HAP-1 (cell line): Measurements from ENCODE around the gene ZNF683.
"Not testable (repeated sequence)": the region's sequence is repeated elsewhere in the genome, so short reads cannot be mapped to it uniquely, and the experiment has no call there.

Experiments
- DNase-seq, 2 experiments: peaks; one replicate each; pipeline ENCODE4 v3.0.0-alpha.2; 2016 to 2020; ENCODE audit warnings: low spot score in 2 of 2
- H3K27me3 ChIP-seq: fragments of 250-450 bp; sonication (Bioruptor Pico); 2 replicates; pipeline ENCODE4 v1.5.1; 2020; ENCODE audit warnings: low read depth, mild to moderate bottlenecking, moderate library complexity
- H3K36me3 ChIP-seq: fragments of 250-450 bp; sonication (Bioruptor Pico); replicated peaks from 2 replicates; pipeline ENCODE4 v1.5.1; 2020; ENCODE audit warnings: mild to moderate bottlenecking
- H3K4me1 ChIP-seq: fragments of 250-450 bp; sonication (Bioruptor Pico); 2 replicates; pipeline ENCODE4 v1.5.1; 2020; ENCODE audit warnings: mild to moderate bottlenecking
- H3K4me3 ChIP-seq: fragments of 250-450 bp; sonication (Bioruptor Pico); 2 replicates; pipeline ENCODE4 v1.5.1; 2020; ENCODE audit warnings: mild to moderate bottlenecking, moderate library complexity
- H3K9me3 ChIP-seq: fragments of 250-450 bp; sonication (Bioruptor Pico); 2 replicates; pipeline ENCODE4 v1.5.1; 2020; ENCODE audit warnings: mild to moderate bottlenecking, moderate library complexity
- in situ Hi-C: fragments of 300-500 bp; cut with MboI; formaldehyde crosslinking; loops from 3 replicates; pipeline ENCODE4 v1.14.3; 2020; ENCODE audit warnings: low sequenced_read_pairs, inconsistent platforms, mixed read lengths

The ZNF683 gene

GRCh38 chr1:26403656-26404055 is 31.1 kb upstream of the ZNF683 start:
- no peak for DNase-seq
- no peaks in the 10 kb centered on the region; the same call in 1 of the 2 replicates for H3K4me1 ChIP-seq
- in situ Hi-C loops = no loop called here

GRCh38 chr1:26401891-26402290 is 29.3 kb upstream of the ZNF683 start:
- H3K9me3 ChIP-seq = no peaks in the 10 kb centered on the region
- H3K4me1 ChIP-seq = no peaks in the 10 kb centered on the region
- in situ Hi-C loops = no loop called here

More at GRCh38 chr1:26403656-26404055, 31.1 kb upstream of the ZNF683 start:
- Histone ChIP-seq H3K4me3 (no peak overlapping the region), H3K36me3 (no peaks in the 10 kb centered on the region), H3K9me3 (no peaks in the 10 kb centered on the region), H3K27me3 (peaks cover 12% of the 10 kb centered on the region)

GRCh38 chr1:26399034-26399433 is 26.5 kb upstream of the ZNF683 start:
- DNase-seq = no peak
- in situ Hi-C loops = no loop called here

More at GRCh38 chr1:26401891-26402290, 29.3 kb upstream of the ZNF683 start:
- no peak overlapping the region for H3K4me3 ChIP-seq
- no peaks in the 10 kb centered on the region for H3K36me3 ChIP-seq
- peaks cover 11% of the 10 kb centered on the region; the same call in 1 of the 2 replicates for H3K27me3 ChIP-seq
- no peak for DNase-seq

GRCh38 chr1:26395754-26396153 is 23.2 kb upstream of the ZNF683 start:
- H3K36me3 ChIP-seq = no peaks in the 10 kb centered on the region
- H3K27me3 ChIP-seq = no peaks in the 10 kb centered on the region
- H3K4me1 ChIP-seq = no peaks in the 10 kb centered on the region
- DNase-seq = no peak
- H3K4me3 ChIP-seq = no peak overlapping the region
- H3K9me3 ChIP-seq = no peaks in the 10 kb centered on the region
- in situ Hi-C loops = no loop called here

More at GRCh38 chr1:26399034-26399433, 26.5 kb upstream of the ZNF683 start:
- H3K36me3 ChIP-seq = no peaks in the 10 kb centered on the region
- H3K27me3 ChIP-seq = peaks cover 8% of the 10 kb centered on the region; the same call in 1 of the 2 replicates
- H3K4me3 ChIP-seq = no peak overlapping the region
- no peaks in the 10 kb centered on the region for H3K9me3 ChIP-seq
- no peaks in the 10 kb centered on the region for H3K4me1 ChIP-seq

- Histone ChIP-seq H3K9me3 (no peaks in the 10 kb centered on the region), H3K36me3 (no peaks in the 10 kb centered on the region), H3K27me3 (no peaks in the 10 kb centered on the region), H3K4me1 (no peaks in the 10 kb centered on the region), H3K4me3 (no peak overlapping the region)
- peak in 1 of 2 experiments; percentile 24 for DNase-seq
- in situ Hi-C loops = no loop called here
Observed at GRCh38 chr1:26391450-26391849, 18.9 kb upstream of the ZNF683 start.

- in situ Hi-C loops = no loop called here
- no peak overlapping the region for H3K4me3 ChIP-seq
- no peaks in the 10 kb centered on the region for H3K36me3 ChIP-seq
- DNase-seq = no peak
- H3K9me3 ChIP-seq = no peaks in the 10 kb centered on the region
- no peaks in the 10 kb centered on the region for H3K27me3 ChIP-seq
- no peaks in the 10 kb centered on the region for H3K4me1 ChIP-seq
Observed at GRCh38 chr1:26389604-26390247, 17.2 kb upstream of the ZNF683 start.

GRCh38 chr1:26388791-26389445 is 16.4 kb upstream of the ZNF683 start:
- H3K4me1 ChIP-seq = no peaks in the 10 kb centered on the region
- H3K36me3 ChIP-seq = no peaks in the 10 kb centered on the region
- no peak overlapping the region for H3K4me3 ChIP-seq
- no peaks in the 10 kb centered on the region for H3K27me3 ChIP-seq
- no peak for DNase-seq
- in situ Hi-C loops = no loop called here
- no peaks in the 10 kb centered on the region for H3K9me3 ChIP-seq

GRCh38 chr1:26387447-26387846 is 14.9 kb upstream of the ZNF683 start:
- H3K4me1 ChIP-seq = no peaks in the 10 kb centered on the region
- no peaks in the 10 kb centered on the region for H3K27me3 ChIP-seq
- H3K4me3 ChIP-seq = no peak overlapping the region
- DNase-seq = no peak
- in situ Hi-C loops = no loop called here
- H3K36me3 ChIP-seq = no peaks in the 10 kb centered on the region
- H3K9me3 ChIP-seq = no peaks in the 10 kb centered on the region

- DNase-seq, H3K4me1 ChIP-seq, H3K9me3 ChIP-seq, H3K27me3 ChIP-seq, H3K36me3 ChIP-seq, H3K4me3 ChIP-seq, in situ Hi-C loops: not testable (repeated sequence)
Observed at GRCh38 chr1:26385063-26385462, 12.5 kb upstream of the ZNF683 start.

GRCh38 chr1:26384076-26384475 is 11.5 kb upstream of the ZNF683 start:
- in situ Hi-C loops = no loop called here
- no peaks in the 10 kb centered on the region for H3K4me1 ChIP-seq
- H3K9me3 ChIP-seq = no peaks in the 10 kb centered on the region

GRCh38 chr1:26378879-26379251 is 6.3 kb upstream of the ZNF683 start:
- no peak for DNase-seq
- in situ Hi-C loops = no loop called here
- Histone ChIP-seq H3K9me3 (no peaks in the 10 kb centered on the region), H3K36me3 (no peaks in the 10 kb centered on the region), H3K27me3 (no peaks in the 10 kb centered on the region), H3K4me3 (no peak overlapping the region), H3K4me1 (no peaks in the 10 kb centered on the region)

More at GRCh38 chr1:26384076-26384475, 11.5 kb upstream of the ZNF683 start:
- DNase-seq = no peak
- no peaks in the 10 kb centered on the region for H3K27me3 ChIP-seq
- no peak overlapping the region for H3K4me3 ChIP-seq
- no peaks in the 10 kb centered on the region for H3K36me3 ChIP-seq

GRCh38 chr1:26378088-26378878 is 5.7 kb upstream of the ZNF683 start:
- H3K4me3 ChIP-seq = no peak overlapping the region

GRCh38 chr1:26376050-26376449 is 3.5 kb upstream of the ZNF683 start:
- H3K36me3 ChIP-seq = no peaks in the 10 kb centered on the region
- in situ Hi-C loops = no loop called here
- H3K9me3 ChIP-seq = no peaks in the 10 kb centered on the region
- no peak overlapping the region for H3K4me3 ChIP-seq
- H3K4me1 ChIP-seq = no peaks in the 10 kb centered on the region
- DNase-seq = no peak
- H3K27me3 ChIP-seq = 0 out of 2 replicates have a peak, but pooled peaks cover 2% of the 10 kb centered on the region

More at GRCh38 chr1:26378088-26378878, 5.7 kb upstream of the ZNF683 start:
- Histone ChIP-seq H3K9me3 (no peaks in the 10 kb centered on the region), H3K27me3 (0 out of 2 replicates have a peak, but pooled peaks cover 2% of the 10 kb centered on the region), H3K4me1 (no peaks in the 10 kb centered on the region), H3K36me3 (no peaks in the 10 kb centered on the region)
- no peak for DNase-seq
- in situ Hi-C loops = no loop called here

- in situ Hi-C loops = no loop called here
- no peak overlapping the region for H3K4me3 ChIP-seq
- 0 out of 2 replicates have a peak, but pooled peaks cover 2% of the 10 kb centered on the region for H3K27me3 ChIP-seq
Observed at GRCh38 chr1:26375081-26375480, 2.5 kb upstream of the ZNF683 start.

More at GRCh38 chr1:26375081-26375480, 2.5 kb upstream of the ZNF683 start:
- no peak for DNase-seq
- no peaks in the 10 kb centered on the region for H3K36me3 ChIP-seq
- H3K9me3 ChIP-seq = no peaks in the 10 kb centered on the region
- no peaks in the 10 kb centered on the region for H3K4me1 ChIP-seq
